ENCODE data around the gene ARL14. TPM values are rescaled to one million over a fixed set of nuclear protein-coding genes. Genes with fewer than 3 reads are reported as not detected.

The ARL14 gene
- total RNA-seq, 1 donor from 2014 or later, result not detected

- no peak for DNase-seq
Measured at GRCh38 chr3:160638184-160638583, 38.8 kb upstream of the ARL14 start.

DNA sequence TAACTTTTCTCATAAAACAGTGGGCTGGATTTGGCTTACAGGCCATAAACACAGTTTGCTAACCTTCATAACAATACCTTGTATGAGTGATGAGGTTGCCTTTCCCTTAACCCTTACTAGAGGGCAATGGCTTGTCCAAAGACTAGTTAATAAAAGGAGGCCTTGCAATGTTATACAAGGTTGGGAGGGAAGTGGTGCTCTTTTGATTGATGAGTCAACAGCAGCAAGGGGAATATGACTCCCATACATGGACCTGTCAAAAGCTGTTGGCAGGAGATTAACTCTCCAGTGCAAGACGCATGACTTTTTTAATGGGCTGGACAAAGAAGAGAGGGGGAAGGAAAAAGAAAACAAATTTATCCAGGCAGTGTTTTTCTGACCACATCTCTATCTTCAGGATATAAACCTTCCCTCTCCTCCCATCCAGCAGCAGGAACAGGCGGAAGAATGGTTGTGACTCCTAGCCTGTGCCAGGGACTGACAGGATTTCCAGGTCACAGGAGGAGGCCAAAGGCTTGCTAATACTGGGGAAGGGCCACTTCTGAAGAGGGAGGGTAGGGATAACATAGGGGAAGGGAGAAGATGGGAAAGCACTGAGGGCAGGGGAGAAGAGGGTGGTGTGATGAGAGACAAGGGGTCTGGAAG lies 35.2 kb upstream of the ARL14 start:
- no peak for DNase-seq
- intact Hi-C loops (cut with DNase I), result no loop called here
- TF ChIP-seq CTCF (IDR thresholded peaks at IDR 0.05), result no peak
- Histone ChIP-seq H3K4me3 (no peak overlapping the region), H3K36me3 (no peaks in the 10 kb centered on the region), H3K27ac (no peak overlapping the region), H3K27me3 (no peaks in the 10 kb centered on the region), H3K4me1 (no peaks in the 10 kb centered on the region), H3K9me3 (no peaks in the 10 kb centered on the region)
- no peak for ATAC-seq

More at GRCh38 chr3:160638184-160638583, 38.8 kb upstream of the ARL14 start:
- Histone ChIP-seq H3K9me3 (no peaks in the 10 kb centered on the region), H3K4me1 (no peaks in the 10 kb centered on the region), H3K27me3 (no peaks in the 10 kb centered on the region), H3K27ac (no peak overlapping the region), H3K4me3 (no peak overlapping the region), H3K36me3 (no peaks in the 10 kb centered on the region)
- TF ChIP-seq CTCF (IDR thresholded peaks at IDR 0.05), result no peak
- ATAC-seq, result no peak
- intact Hi-C loops (cut with DNase I), result no loop called here

DNA sequence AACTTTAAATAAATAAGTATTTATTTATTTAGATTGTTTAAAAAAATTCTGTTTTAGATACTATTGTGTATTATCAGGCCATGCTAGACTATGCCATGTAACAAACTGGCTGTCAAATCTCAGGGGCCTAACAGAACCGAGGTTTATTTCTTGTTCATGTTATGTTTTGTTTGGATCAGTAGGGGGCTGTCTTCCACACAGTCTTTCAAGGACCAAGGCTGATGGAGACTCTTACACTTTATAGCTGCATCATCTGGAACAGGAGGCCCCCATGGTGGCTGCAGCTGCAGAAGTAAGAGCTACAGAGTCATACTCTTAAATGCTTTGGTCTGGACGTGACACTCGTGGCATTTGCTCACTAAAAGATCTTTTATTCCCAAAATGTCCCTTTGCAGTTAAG lies 33.0 kb upstream of the ARL14 start:
- DNase-seq, result no peak
- H3K27ac ChIP-seq, result no peak overlapping the region
- no peak for ATAC-seq
- intact Hi-C loops (cut with DNase I), result no loop called here
- H3K4me3 ChIP-seq, result no peak overlapping the region
- TF ChIP-seq CTCF (IDR thresholded peaks at IDR 0.05), result no peak
- H3K36me3 ChIP-seq, result no peaks in the 10 kb centered on the region
- H3K4me1 ChIP-seq, result no peaks in the 10 kb centered on the region
- H3K9me3 ChIP-seq, result no peaks in the 10 kb centered on the region
- H3K27me3 ChIP-seq, result no peaks in the 10 kb centered on the region

GRCh38 chr3:160644491-160644890 lies 32.5 kb upstream of the ARL14 start:
- Histone ChIP-seq H3K27me3 (no peaks in the 10 kb centered on the region), H3K36me3 (no peaks in the 10 kb centered on the region), H3K4me1 (no peaks in the 10 kb centered on the region), H3K4me3 (no peak overlapping the region), H3K9me3 (no peaks in the 10 kb centered on the region), H3K27ac (no peak overlapping the region)
- DNase-seq (no peak), ATAC-seq (no peak)
- intact Hi-C loops (cut with DNase I), result no loop called here
- no peak for TF ChIP-seq CTCF (IDR thresholded peaks at IDR 0.05)

- H3K27me3 ChIP-seq, result no peaks in the 10 kb centered on the region
Measured at GRCh38 chr3:160648701-160649100, 28.3 kb upstream of the ARL14 start.

More at GRCh38 chr3:160648701-160649100, 28.3 kb upstream of the ARL14 start:
- no peak for DNase-seq
- no peaks in the 10 kb centered on the region for H3K4me1 ChIP-seq
- no peak overlapping the region for H3K4me3 ChIP-seq
- intact Hi-C loops (cut with DNase I), result no loop called here
- no peak for TF ChIP-seq CTCF (IDR thresholded peaks at IDR 0.05)
- no peaks in the 10 kb centered on the region for H3K9me3 ChIP-seq
- ATAC-seq, result no peak
- H3K27ac ChIP-seq, result no peak overlapping the region
- no peaks in the 10 kb centered on the region for H3K36me3 ChIP-seq
